Hematopoietic multipotent progenitor cell treated with erythropoietin and hydrocortisone succinate and interleukin-3 and kit ligand, for 17 days (in vitro differentiated cells): ENCODE measurements around the gene ASTN2.

Experiments
- DNase-seq: peaks from one replicate; pipeline ENCODE4 v3.0.0-alpha.2; 2015; ENCODE audit warnings: low spot score

The ASTN2 gene

GRCh38 chr9:116504893-116505480 is 909.9 kb downstream of the ASTN2 start:
- DNase-seq = no peak

GRCh38 chr9:116504081-116504480 is 910.8 kb downstream of the ASTN2 start:
- DNase-seq = no peak

- DNase-seq = no peak
Measured at GRCh38 chr9:116502746-116503145, 912.1 kb downstream of the ASTN2 start.

GRCh38 chr9:116501871-116502270 is 913.0 kb downstream of the ASTN2 start:
- no peak for DNase-seq

GRCh38 chr9:116499986-116500871 is 914.6 kb downstream of the ASTN2 start:
- DNase-seq = no peak

- no peak for DNase-seq
Measured at GRCh38 chr9:116499434-116499833, 915.4 kb downstream of the ASTN2 start.

GRCh38 chr9:116497095-116497890 is 917.6 kb downstream of the ASTN2 start:
- DNase-seq = no peak

GRCh38 chr9:116496167-116496566 is 918.7 kb downstream of the ASTN2 start:
- DNase-seq = no peak

- DNase-seq = no peak
Measured at GRCh38 chr9:116495725-116496124, 919.1 kb downstream of the ASTN2 start.

- DNase-seq = peak; percentile 37
Measured at GRCh38 chr9:116494815-116495634, 919.8 kb downstream of the ASTN2 start.

GRCh38 chr9:116493183-116493860 is 921.5 kb downstream of the ASTN2 start:
- DNase-seq = no peak

GRCh38 chr9:116491659-116492058 is 923.2 kb downstream of the ASTN2 start:
- no peak for DNase-seq

- DNase-seq = no peak
Measured at GRCh38 chr9:116491219-116491618, 923.6 kb downstream of the ASTN2 start.

GRCh38 chr9:116490321-116490720 is 924.5 kb downstream of the ASTN2 start:
- no peak for DNase-seq

- no peak for DNase-seq
Measured at GRCh38 chr9:116488373-116488772, 926.5 kb downstream of the ASTN2 start.

- DNase-seq = no peak
Measured at GRCh38 chr9:116484492-116485061, 930.3 kb downstream of the ASTN2 start.

- no peak for DNase-seq
Measured at GRCh38 chr9:116483622-116484491, 931.0 kb downstream of the ASTN2 start.

- DNase-seq = no peak
Measured at GRCh38 chr9:116482740-116483139, 932.1 kb downstream of the ASTN2 start.

- no peak for DNase-seq
Measured at GRCh38 chr9:116480700-116481099, 934.2 kb downstream of the ASTN2 start.

- no peak for DNase-seq
Measured at GRCh38 chr9:116479967-116480366, 934.9 kb downstream of the ASTN2 start.
